ENCODE data around the gene DCC.
"Not testable (repeated sequence)": the region's sequence is repeated elsewhere in the genome, so short reads cannot be mapped to it uniquely, and the experiment has no call there.

DCC gene

GRCh38 chr18:52349498-52349897 lies 9.5 kb downstream of the DCC start:
- in situ Hi-C loops (cut with MboI; ENCODE audit: low sequenced_read_pairs), result no loop called here

DNA sequence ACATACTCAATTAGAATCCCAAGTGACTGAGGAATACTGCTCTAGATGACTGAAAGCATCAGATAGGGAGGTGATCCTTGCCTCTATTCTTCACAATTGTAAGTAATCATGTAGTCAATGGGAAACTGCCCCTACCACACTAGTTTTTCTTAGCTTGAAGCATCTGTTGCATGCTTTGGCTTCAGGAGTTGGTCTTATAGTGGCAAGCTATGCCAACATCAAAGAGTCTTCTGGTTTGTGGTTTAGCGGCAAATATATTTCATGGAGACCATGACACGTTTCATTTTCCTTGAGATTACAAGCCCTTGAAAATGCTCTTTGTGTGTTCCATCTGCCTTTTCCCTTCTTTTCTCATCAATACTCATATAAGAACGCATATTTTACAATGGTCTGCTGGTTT lies 12.9 kb downstream of the DCC start:
- in situ Hi-C loops (cut with MboI; ENCODE audit: low sequenced_read_pairs), result no loop called here

DNA sequence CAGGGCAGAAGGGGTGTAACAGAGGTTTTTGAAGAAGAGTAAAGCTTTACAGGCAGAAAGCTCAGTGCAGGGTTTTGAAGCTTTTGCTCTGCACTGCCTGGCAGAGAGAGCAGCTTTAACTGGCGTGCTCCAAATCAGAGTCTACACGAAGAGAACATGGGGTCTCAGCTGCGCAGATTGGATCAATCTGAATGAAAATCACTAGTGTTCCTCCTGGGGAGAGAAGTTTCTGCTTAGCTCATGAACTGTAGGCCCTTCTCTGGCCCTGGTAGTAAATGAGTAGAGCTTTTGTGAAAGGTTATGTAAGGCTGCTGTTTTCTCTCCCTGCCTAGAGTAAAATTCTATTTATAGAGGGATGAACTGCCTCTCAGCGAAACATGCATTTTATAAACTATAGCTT lies 13.6 kb downstream of the DCC start:
- in situ Hi-C loops (cut with MboI; ENCODE audit: low sequenced_read_pairs), result no loop called here

GRCh38 chr18:52363861-52364260 lies 23.9 kb downstream of the DCC start:
- in situ Hi-C loops (cut with MboI; ENCODE audit: low sequenced_read_pairs), result no loop called here

- in situ Hi-C loops (cut with MboI; ENCODE audit: low sequenced_read_pairs), result not testable (repeated sequence)
Measured at GRCh38 chr18:52366851-52367250, 26.9 kb downstream of the DCC start.

DNA sequence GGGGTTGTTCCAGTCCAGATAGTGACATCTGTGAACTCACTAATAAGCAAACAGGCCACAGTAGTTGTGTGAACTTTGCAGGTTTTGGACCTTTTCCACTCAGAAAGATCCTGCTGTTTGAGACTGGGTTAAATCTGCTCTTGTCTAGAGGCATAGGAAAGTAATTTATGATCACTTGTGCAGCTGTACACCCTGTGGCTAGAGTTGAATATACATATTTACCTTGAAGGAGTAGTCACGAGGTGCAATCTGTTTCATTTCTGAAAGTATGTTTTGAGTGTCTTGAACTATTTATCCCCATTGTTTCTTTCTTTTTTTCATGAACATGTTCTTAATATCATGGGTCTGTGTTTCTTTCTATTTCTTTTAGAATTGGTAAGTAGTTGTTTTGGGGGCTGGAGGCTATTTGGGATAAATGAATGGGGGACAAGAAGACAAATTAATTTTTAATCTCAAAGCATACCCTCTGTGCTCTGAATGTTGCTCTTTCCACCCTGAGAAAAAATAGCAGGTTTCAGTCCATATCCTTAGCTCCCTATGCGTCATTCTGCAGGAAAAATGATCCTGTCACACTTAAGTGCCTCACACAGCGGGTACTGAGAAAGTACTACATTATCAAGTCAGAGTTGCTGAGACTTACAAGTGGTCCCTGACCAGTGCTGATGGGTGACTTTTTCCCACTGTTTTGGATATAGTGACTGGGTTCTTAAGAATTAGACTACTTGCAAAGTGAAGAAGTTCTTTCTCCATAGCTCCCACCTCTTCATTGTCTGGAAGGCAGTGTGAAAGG lies 28.2 kb downstream of the DCC start:
- in situ Hi-C loops (cut with MboI; ENCODE audit: low sequenced_read_pairs), result no loop called here

DNA sequence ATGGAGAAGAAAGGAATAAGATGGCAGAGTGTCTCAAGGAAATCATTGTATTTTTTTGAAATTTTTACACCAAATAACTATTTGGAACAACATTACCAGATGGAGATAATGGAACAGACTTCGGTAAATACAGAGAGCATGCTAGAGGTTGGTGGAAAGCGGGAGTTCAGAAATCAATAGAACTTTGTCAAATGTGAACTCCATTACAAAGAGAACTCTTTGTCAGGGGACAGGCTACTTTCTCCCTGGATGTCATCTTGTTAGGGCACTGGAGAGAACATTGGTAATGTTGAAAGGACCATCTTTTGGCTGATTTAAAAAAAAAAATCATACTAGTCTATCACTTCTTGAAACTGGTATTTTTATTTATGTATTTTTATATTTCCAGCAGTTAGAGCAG lies 30.8 kb downstream of the DCC start:
- in situ Hi-C loops (cut with MboI; ENCODE audit: low sequenced_read_pairs), result no loop called here

GRCh38 chr18:52376104-52376503 lies 36.1 kb downstream of the DCC start:
- in situ Hi-C loops (cut with MboI; ENCODE audit: low sequenced_read_pairs), result no loop called here

DNA sequence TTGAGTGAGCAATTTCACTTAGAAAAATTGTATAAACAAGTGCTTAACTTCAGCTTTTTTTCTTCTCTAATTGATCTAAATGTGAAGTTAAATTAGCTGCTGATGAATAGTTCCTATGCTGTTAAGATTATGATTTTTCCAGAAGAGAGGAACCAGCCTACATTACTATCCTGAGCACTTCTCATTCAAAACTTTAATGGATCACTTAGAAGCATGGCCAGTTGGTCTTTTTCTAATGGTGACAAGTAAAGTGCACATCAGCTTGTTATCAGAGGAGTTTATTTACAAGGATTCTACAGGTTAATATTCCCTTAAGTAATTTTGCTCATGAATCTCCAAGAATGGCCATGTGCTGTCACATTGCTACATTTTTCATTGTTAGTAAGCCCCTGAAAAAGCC lies 37.1 kb downstream of the DCC start:
- in situ Hi-C loops (cut with MboI; ENCODE audit: low sequenced_read_pairs), result no loop called here

DNA sequence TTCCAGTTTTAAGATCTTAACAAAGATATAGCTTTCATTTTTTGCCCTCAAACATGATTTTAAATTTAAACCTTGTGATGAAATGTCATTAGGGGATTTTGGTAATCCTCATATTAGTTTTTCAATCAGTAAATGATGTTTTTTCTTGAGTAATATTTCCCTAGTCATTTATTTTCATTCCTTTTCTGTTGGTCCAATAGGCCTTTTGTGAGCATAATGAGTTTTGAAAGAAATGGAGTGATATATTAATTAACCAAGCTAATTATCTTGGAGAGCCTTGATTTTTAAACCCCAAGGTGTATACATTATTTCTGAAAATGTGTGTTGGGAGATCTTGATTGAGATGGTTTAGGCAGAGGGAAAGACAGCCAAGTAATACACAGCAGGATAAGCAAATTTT lies 46.3 kb downstream of the DCC start:
- in situ Hi-C loops (cut with MboI; ENCODE audit: low sequenced_read_pairs), result no loop called here

DNA sequence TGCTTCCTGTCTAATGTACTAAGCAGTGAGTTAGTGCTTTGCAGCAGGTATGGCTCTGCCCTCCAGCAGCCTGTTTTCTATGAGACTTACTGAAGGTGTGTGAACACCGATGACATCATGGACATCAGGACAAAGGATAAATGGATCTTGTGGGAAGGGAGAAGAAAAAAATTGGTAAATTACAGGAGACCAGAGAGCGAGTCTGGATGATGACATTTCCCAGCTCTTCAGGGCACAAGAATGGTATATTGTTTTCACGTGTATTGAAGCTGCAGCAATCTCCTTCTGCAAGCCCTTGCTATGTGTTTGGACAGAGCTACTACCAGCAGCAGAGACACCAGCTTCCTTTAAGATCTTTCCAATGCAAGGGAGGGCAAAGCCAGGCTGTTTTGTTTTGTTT lies 47.2 kb downstream of the DCC start:
- in situ Hi-C loops (cut with MboI; ENCODE audit: low sequenced_read_pairs), result no loop called here

GRCh38 chr18:52391810-52392559 lies 52.0 kb downstream of the DCC start:
- in situ Hi-C loops (cut with MboI; ENCODE audit: low sequenced_read_pairs), result no loop called here

GRCh38 chr18:52394602-52395001 lies 54.6 kb downstream of the DCC start:
- in situ Hi-C loops (cut with MboI; ENCODE audit: low sequenced_read_pairs), result no loop called here

DNA sequence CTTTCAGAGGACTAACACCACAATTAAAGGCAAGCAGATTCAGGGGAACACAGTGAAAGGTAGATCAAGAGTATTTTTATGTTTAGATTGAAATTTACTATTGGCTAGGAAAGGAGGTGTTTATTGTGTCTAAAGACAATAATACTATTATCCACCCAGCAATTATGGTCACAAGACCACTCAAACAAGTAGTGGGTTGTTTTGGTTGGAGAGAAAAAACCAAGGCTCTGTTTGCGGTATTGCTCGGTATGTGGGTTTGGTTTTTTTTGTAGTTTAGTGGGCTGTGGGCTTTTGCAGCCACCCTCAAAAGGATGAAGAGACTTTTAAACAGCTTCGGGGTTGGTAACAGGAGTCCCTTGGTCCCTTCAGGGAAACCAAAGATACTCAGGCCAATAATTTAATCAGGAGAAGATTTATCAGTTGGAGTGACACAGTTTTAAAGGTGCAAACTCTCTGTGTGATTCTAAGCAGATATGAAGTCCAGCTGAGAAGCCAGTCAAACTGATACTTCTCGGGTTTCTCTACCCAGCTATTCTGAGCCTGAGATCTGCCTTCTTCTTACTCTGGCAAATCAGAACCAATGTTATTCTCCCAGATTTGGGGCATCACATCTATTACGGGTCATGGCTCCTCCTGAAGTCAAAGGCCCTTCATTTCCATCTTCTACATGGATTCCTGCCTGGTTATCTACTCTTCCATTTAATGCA lies 55.3 kb downstream of the DCC start:
- in situ Hi-C loops (cut with MboI; ENCODE audit: low sequenced_read_pairs), result no loop called here

DNA sequence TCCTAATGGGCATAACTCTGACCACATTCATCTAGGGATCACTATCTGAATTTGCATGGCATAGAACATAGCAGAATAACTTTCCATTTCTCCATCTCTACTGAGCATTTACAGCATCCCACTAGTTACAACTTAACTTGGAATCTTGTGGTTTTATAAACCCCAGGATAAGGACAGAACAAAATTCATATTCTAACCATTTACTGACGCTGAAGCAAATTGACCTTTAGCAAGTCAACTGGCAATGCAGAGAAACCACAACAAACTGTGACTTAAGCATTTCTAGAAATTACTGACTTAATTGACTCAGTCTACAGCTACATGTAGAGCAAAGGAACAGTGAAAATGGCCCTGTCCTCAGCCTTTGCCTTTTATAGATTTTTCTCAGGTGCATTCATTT lies 61.2 kb downstream of the DCC start:
- in situ Hi-C loops (cut with MboI; ENCODE audit: low sequenced_read_pairs), result no loop called here

- in situ Hi-C loops (cut with MboI; ENCODE audit: low sequenced_read_pairs), result no loop called here
Measured at GRCh38 chr18:52402814-52403213, 62.8 kb downstream of the DCC start.

- in situ Hi-C loops (cut with MboI; ENCODE audit: low sequenced_read_pairs), result no loop called here
Measured at GRCh38 chr18:52403291-52404021, 63.5 kb downstream of the DCC start.

- in situ Hi-C loops (cut with MboI; ENCODE audit: low sequenced_read_pairs), result no loop called here
Measured at GRCh38 chr18:52408800-52409302, 68.9 kb downstream of the DCC start.

DNA sequence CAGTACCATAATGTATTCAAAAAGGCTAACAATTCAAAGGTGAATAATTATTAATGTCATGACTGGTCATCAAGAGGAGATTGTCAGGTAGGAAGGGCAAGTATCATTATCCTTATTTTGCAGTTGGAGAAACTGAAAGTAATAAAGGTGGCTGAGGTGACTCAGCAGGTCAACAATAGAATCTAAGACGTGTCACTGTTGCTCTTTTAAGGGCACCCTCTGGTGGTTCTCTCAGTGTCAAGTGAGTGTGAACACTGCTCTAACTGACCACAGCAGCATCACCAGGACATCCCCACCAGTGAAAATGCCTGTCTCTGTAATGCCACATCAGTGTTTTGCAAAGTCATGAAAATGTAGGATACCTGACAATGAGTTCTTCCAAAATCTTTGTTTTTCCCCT lies 69.7 kb downstream of the DCC start:
- in situ Hi-C loops (cut with MboI; ENCODE audit: low sequenced_read_pairs), result no loop called here

DNA sequence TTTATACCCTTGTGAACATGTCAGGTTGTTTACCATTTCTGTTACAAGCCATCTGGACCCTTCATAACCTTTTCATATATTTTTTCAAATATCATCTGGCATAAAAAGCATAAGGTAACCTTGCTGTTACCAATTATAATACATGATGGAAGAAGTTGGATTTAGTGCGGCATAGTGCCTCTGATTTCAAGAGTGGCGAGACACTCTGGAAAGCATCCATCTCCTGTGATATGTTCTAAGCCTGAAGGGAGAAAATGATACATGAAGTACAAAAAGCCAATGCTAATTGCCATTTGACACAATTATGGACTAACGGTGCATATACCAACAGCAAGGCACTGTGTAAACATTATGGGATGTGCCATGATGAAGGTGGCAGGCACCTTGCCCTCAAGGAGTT lies 75.1 kb downstream of the DCC start:
- in situ Hi-C loops (cut with MboI; ENCODE audit: low sequenced_read_pairs), result no loop called here

DNA sequence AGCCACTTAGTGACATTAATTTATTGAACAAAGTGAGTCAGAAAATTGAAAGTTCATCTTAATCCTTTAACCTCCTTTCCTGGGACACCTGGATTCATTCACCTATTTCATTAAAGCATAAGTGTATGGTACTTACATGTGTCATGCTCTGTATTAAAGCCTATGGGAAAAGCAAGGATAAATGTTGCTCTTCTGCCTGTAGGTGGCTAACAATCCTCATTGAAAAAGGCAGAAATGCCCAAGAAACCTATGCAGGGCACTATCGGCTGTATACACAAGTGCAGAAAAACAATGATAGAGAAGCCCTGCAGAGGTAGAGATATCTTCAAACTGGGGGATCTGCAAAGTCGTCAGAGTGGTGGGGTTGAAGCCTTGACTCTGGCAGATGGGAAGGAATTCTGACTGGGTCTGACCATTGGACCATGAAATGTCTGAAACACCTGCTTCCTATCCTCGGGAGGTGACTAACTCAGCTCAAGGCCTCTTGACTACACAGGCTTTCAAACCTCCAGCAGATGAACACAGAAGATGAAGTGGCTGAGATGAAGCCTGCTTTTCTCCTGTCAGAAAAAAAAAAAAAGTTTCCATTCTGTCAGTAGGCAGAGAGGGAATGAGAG lies 83.1 kb downstream of the DCC start:
- in situ Hi-C loops (cut with MboI; ENCODE audit: low sequenced_read_pairs), result no loop called here
